Ishikawa (cell line): ENCODE data around the gene TMEM88.

Experiments used
- CEBPB ChIP-seq: IDR thresholded peaks from 2 replicates; pipeline ENCODE4 v1.6.1; 2012
- CREB1 ChIP-seq: IDR thresholded peaks from 2 replicates; pipeline ENCODE4 v1.6.1; 2012; ENCODE audit warnings: low read depth
- EGR1 ChIP-seq: IDR thresholded peaks from 2 replicates; pipeline ENCODE4 v1.6.1; 2012
- EP300 ChIP-seq: IDR thresholded peaks from 2 replicates; pipeline ENCODE4 v1.6.1; 2012; ENCODE audit warnings: borderline replicate concordance
- FOXM1 ChIP-seq: IDR thresholded peaks from 2 replicates; pipeline ENCODE4 v1.6.1; 2012; ENCODE audit warnings: low read depth, borderline replicate concordance
- MAX ChIP-seq: IDR thresholded peaks from 2 replicates; pipeline ENCODE4 v1.6.1; 2012
- NFIC ChIP-seq: IDR thresholded peaks from 2 replicates; pipeline ENCODE4 v1.6.1; 2012
- RAD21 ChIP-seq: IDR thresholded peaks from 2 replicates; pipeline ENCODE4 v1.6.1; 2012; ENCODE audit warnings: low read depth
- TAF1 ChIP-seq: IDR thresholded peaks from 2 replicates; pipeline ENCODE4 v1.6.1; 2012; ENCODE audit warnings: low read depth, mild to moderate bottlenecking
- TCF12 ChIP-seq: IDR thresholded peaks from 2 replicates; pipeline ENCODE4 v1.6.1; 2012; ENCODE audit warnings: low read depth
- TEAD4 ChIP-seq: IDR thresholded peaks from 2 replicates; pipeline ENCODE4 v1.6.1; 2012
- USF1 ChIP-seq: IDR thresholded peaks from 2 replicates; pipeline ENCODE4 v1.6.1; 2012
- YY1 ChIP-seq: IDR thresholded peaks from 2 replicates; pipeline ENCODE4 v1.6.1; 2012; ENCODE audit warnings: low read depth
- ZBTB7A ChIP-seq: IDR thresholded peaks from 2 replicates; pipeline ENCODE4 v1.6.1; 2012; ENCODE audit warnings: low read depth
- TF ChIP-seq, protein P1 (sequence below): IDR thresholded peaks from 2 replicates; pipeline ENCODE4 v1.6.1; 2012; ENCODE audit warnings: low read depth, mild to moderate bottlenecking

TMEM88 gene

GRCh38 chr17:7853691-7854038, 1.2 kb upstream of the TMEM88 start:
- TF ChIP-seq FOXM1 (no peak), NFIC (no peak), ZBTB7A (no peak), CEBPB (no peak), TEAD4 (no peak), EGR1 (no peak), RAD21 (no peak), YY1 (no peak), TAF1 (no peak), TCF12 (no peak), EP300 (no peak), MAX (no peak), USF1 (no peak), CREB1 (no peak)
- TF ChIP-seq, protein P1, sequence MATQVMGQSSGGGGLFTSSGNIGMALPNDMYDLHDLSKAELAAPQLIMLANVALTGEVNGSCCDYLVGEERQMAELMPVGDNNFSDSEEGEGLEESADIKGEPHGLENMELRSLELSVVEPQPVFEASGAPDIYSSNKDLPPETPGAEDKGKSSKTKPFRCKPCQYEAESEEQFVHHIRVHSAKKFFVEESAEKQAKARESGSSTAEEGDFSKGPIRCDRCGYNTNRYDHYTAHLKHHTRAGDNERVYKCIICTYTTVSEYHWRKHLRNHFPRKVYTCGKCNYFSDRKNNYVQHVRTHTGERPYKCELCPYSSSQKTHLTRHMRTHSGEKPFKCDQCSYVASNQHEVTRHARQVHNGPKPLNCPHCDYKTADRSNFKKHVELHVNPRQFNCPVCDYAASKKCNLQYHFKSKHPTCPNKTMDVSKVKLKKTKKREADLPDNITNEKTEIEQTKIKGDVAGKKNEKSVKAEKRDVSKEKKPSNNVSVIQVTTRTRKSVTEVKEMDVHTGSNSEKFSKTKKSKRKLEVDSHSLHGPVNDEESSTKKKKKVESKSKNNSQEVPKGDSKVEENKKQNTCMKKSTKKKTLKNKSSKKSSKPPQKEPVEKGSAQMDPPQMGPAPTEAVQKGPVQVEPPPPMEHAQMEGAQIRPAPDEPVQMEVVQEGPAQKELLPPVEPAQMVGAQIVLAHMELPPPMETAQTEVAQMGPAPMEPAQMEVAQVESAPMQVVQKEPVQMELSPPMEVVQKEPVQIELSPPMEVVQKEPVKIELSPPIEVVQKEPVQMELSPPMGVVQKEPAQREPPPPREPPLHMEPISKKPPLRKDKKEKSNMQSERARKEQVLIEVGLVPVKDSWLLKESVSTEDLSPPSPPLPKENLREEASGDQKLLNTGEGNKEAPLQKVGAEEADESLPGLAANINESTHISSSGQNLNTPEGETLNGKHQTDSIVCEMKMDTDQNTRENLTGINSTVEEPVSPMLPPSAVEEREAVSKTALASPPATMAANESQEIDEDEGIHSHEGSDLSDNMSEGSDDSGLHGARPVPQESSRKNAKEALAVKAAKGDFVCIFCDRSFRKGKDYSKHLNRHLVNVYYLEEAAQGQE, result no peak

GRCh38 chr17:7854078-7854777, 638 bp upstream of the TMEM88 start:
- no peak for TF ChIP-seq MAX
- no peak for TF ChIP-seq ZBTB7A
- TF ChIP-seq, protein P1, result no peak

DNA sequence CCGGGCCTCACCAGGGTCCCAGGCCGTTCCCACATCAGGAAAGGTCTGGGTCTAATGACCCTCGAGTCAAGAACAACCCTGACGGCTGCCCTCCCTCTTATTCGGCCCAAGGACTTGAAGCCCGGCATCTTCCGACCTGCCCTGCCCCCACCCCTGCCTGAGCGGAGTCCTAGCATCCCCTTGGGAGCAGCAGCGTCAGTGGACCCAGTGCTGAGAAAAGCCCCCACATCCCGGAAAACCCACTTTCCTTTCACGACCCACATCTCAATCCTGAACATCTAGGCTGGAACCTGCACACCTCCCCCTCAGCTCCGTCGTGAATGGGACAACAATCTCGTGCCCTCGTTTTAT, 769 bp downstream of the TMEM88 start:
- TF ChIP-seq TCF12 (no peak), CEBPB (no peak), EGR1 (no peak), MAX (no peak), YY1 (no peak), EP300 (no peak), TEAD4 (no peak), TAF1 (no peak), NFIC (no peak), RAD21 (no peak), FOXM1 (no peak)
- TF ChIP-seq, protein P1, result no peak

DNA sequence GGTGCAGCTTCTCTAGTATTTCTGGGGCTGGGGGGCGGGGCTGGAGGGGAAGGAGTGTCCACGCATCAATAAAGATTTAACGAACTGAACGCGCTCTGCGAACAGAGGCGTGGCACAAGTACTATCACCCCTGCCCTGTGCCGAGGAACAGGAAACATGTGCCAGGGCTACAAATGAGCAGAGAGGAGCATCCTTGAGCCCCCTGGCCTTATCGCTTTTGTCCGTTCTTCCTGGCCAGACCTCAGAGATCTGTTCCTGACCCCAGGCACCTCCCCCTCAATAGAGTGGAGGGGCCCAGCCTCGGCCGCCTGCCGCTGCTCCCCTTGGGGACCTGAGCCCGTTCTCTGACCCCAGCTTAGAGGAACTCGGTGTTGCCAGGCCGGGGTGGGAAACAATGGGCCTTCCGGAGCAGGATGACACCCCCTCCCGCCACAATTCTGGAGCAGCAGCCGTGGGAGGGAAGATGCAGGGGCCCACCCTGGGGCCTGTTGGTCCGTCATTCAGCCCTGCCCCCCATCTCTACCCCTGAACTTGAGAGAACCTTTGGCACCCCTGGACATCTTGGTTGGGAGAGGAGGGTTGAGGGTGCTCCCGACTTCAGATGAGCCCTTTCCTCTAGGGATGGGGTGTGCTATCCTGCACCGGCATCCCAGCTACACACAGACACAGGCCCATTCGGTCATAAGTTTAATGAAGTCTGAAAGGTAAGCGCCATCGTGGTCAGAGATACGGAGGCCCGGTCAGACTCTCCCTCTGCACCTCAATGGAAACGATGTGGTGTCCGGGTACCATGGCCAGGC, 1.3 kb downstream of the TMEM88 start:
- no peak for TF ChIP-seq CEBPB
- TF ChIP-seq EP300, result no peak
- no peak for TF ChIP-seq ZBTB7A
- no peak for TF ChIP-seq TAF1
- no peak for TF ChIP-seq MAX
- no peak for TF ChIP-seq USF1
